Measurements from ENCODE around the gene RYR2.

The RYR2 gene

DNA sequence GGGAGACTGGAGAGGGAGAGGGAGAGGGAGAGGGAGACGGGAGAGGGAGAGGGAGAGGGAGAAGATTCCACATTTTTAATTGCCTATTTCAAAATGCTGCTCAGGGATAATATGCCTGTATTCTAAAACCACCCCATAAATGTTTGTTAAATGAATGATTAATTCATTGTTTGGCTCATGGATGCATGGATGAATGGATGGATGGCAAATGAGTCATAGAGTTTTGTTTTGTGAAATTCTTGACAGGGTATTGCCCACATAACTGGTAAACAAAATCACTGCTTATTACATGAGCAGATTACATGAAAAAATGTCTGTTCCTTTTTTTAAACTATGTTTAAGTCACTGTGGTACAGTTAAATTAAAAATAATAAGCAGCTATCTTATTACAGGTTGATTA is 628.3 kb downstream of the RYR2 start:
- DNase-seq (ENCODE audit: low read depth) = no peak

GRCh38 chr1:237671262-237671661 is 629.3 kb downstream of the RYR2 start:
- DNase-seq (ENCODE audit: low read depth) = no peak

GRCh38 chr1:237671935-237672334 is 630.0 kb downstream of the RYR2 start:
- no peak for DNase-seq (ENCODE audit: low read depth)

- DNase-seq (ENCODE audit: low read depth) = no peak
These were observed 630.8 kb downstream of the RYR2 start for GRCh38 chr1:237672748-237673147.

GRCh38 chr1:237673631-237674030 is 631.6 kb downstream of the RYR2 start:
- no peak for DNase-seq (ENCODE audit: low read depth)

DNA sequence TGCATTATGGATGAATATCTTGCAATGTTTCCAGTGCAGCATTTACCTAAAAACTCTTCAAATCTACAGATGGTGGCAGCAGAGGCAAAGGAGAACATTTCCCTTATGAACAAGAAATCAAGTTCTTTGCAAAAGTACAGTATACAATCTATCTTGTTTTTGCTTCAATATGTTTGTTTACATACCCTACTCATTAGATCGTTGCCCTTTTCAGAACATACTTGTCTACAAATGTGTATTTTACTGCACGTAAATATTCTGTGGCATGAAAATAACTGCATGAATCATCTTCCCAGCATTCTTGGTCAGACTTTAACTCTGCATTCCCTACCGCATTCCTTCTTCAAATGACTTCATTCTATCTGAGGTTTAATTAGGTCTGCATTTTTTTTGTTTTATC is 636.0 kb downstream of the RYR2 start:
- DNase-seq (ENCODE audit: low read depth) = no peak

DNA sequence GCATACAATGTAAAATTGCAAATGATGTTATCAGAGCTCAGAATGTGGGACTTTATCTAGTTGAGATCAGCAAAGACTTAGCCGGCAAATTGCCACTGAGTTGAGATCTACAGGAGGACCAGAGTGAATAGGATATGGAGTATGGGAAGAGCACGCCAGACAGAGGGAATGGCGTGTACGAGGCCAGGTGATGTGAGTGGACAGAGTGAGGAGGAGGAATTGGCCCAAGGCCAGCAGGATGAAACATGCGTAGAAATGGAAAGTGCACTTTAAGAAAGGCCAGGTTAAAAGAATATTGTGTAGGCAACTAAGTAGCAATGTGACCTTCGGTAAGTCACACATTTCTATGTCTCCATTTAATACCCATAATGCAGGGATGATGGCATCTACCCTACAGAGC is 637.7 kb downstream of the RYR2 start:
- DNase-seq (ENCODE audit: low read depth) = no peak

DNA sequence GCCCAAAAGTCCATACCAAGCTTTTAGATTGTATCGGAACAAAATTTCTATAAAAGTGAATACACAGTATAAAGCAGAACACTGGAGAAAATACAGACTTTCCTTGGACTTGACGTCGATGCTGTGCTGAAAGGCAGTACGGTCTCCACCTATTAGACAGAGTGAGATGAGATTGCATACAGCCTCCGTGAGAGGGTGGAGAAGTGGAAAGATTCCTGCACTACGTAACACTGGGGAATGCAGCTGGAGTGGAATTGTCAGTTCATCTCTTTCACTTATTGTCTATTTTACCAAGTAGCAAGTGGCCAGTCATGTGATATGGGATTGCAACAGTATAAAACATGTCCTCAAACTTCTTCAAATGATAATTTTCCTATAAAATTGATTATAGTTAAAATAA is 639.2 kb downstream of the RYR2 start:
- no peak for DNase-seq (ENCODE audit: low read depth)

GRCh38 chr1:237684236-237684635 is 642.3 kb downstream of the RYR2 start:
- no peak for DNase-seq (ENCODE audit: low read depth)

GRCh38 chr1:237685551-237685950 is 643.6 kb downstream of the RYR2 start:
- no peak for DNase-seq (ENCODE audit: low read depth)

- DNase-seq (ENCODE audit: low read depth) = no peak
These were observed 645.8 kb downstream of the RYR2 start for GRCh38 chr1:237687804-237688203.

DNA sequence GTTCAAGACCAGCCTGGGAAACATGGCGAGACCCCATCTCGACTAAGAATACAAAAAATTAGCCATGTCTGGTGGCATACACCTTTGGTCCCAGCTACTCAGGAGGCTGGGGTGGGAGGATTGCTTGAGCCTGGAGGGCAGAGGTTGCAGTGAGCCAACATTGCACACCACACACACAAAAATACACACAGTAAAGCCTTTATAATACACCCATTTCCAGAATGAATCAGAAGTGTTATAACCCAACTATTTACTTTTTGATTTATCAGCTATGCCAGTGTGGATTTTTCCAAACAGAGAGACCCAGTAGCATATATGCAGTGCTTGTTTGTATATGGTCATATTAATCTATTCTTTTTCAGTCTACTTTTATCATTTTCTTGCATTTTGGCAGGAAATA is 648.7 kb downstream of the RYR2 start:
- no peak for DNase-seq (ENCODE audit: low read depth)

DNA sequence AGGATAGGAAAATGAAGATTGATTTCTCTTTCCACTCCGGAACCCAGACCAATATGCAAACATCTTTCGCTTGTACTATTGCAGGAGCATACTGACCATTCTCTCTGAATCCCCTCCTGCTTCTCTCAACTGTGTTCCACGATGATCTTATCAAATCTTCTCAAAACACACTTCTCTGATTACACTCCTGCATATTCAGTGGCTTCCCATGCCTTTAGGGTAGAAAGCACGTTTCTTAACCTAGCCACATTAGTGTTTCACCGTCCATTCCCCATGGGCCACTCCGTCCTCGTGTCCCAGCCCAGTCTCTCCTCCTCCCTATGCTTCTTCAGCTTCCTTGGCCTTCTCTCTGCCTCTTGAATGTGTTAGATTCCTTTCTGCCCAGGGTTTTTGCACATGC is 650.3 kb downstream of the RYR2 start:
- no peak for DNase-seq (ENCODE audit: low read depth)

- no peak for DNase-seq (ENCODE audit: low read depth)
These were observed 653.9 kb downstream of the RYR2 start for GRCh38 chr1:237695878-237696277.

GRCh38 chr1:237700181-237700580 is 658.2 kb downstream of the RYR2 start:
- no peak for DNase-seq (ENCODE audit: low read depth)

DNA sequence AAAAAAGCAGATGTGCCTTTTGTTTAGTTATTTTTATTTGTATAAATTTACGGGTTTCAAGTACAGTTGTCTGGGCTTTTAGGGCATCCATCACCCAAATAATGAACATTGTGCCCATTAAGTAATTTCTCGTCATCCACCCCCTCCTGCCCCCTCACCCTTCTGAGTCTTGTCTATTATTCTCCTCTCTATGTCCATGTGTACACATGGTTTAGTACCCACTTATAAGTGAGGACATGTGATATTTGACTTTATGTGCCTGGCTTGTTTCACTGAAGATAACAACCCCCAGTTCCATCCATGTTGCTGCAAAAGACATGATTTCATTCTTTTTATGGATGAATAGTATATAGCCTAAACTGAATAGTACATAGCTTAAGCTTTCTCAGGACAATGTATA is 659.5 kb downstream of the RYR2 start:
- DNase-seq (ENCODE audit: low read depth) = no peak

DNA sequence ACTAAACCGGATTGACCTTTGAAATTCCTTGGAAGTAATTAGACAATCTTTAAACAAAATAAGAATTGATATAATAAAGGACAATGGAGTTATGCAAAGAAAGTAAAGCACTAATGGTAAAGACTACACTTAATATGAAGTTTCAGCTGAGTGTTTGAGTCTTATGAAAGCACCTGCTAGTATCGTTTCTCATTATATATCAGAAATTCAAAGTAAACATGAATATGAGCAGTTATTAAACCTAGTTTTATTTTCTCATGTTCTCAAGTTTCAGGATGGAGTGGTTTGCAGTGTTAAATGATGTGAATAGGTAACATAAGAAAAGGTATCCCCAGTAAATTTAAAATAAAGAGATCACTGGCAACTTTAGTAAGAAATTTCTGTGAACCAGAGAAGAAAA is 660.2 kb downstream of the RYR2 start:
- DNase-seq (ENCODE audit: low read depth) = no peak

DNA sequence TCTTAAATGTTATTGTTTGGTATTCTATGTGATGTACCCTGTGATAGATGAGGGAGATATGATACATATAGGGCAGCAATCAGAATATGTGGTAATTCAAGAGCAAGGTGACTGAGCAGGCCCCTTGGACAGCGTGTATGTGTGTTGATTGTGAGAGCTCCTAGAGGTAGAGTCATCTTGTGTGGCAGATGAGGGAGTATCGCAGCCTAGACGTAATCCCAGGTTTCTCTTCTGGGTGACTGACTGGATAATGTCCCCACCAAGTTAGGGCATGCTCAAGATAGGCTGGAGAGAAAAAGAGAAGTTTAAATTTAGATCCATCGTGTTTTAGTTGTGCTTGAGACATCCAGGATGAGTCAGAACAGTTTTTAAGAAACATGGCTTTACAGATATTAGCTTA is 663.5 kb downstream of the RYR2 start:
- DNase-seq (ENCODE audit: low read depth) = no peak

- DNase-seq (ENCODE audit: low read depth) = no peak
These were observed 667.4 kb downstream of the RYR2 start for GRCh38 chr1:237709355-237709754.

DNA sequence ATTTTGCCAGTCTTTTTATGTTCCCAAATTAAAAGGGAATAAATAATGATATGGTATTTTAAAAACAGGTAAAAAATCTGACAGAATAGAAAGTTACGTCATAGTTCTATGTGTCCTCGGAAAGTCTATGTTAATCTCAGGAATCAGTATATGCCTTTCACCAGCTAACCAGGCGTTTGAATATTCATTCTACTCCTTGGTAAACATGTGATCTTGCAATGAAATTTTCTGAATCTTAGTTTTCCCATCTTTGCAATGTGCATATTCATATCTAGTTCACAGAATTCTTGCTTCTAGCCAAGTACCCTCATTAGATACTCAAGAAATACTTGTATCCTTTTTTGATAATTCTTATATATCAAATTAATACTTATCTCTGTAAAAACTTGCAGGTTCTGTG is 669.3 kb downstream of the RYR2 start:
- no peak for DNase-seq (ENCODE audit: low read depth)

DNA sequence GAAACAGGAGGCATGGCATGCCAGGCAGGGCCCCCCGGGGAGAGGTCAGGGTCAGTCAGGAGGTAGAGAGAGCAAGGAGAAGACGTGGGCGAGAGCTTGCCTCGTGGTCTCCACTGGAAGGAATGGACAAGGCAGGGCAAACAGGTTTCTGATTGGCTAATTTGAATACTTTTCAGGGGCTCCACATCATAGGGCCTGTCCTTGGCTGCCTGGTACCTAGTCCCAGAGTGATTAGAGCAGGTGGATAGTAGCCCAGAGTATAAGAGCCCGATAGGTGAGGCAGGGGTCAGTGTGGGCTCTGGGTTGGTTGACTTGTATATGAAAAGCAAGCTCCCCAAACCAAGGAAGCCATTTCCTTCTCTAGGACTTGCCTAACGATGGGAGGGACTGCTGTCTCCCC is 670.1 kb downstream of the RYR2 start:
- no peak for DNase-seq (ENCODE audit: low read depth)

GRCh38 chr1:237712586-237713157 is 670.7 kb downstream of the RYR2 start:
- no peak for DNase-seq (ENCODE audit: low read depth)

DNA sequence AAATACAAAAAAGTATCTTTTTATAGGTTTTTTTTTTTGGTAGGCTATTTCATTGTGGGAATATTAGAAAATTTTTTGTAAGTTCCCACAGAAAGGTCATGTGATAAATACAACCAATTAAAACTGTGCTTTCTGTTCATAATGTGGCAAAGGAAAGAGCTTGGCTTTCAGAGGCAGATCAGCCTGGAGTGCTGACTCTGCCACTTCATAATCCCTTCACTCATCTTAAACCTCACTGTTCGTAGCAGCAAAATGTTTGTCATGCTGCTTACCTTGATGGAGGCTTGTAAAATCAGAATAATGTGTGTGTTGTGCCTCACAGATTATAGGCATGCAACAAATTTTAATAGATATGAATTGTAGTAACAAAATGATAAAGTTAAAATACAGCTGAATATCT is 671.9 kb downstream of the RYR2 start:
- DNase-seq (ENCODE audit: low read depth) = no peak

DNA sequence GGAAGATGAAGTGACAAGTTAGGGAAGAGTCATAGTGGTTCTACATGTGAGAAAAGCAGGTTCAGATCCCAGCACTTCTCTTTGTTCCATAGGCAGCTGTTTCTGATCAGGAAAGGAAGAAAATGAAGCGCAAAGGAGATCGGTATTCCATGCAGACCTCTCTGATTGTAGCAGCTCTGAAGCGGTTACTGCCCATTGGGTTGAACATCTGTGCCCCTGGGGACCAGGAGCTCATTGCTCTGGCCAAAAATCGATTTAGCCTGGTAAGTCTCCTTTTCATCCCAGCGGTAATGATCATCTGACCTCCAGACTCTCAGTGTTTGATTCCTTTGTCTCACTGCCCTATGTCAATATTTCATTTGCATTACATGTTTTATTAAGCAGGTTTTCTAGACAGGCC is 675.1 kb downstream of the RYR2 start:
- DNase-seq (ENCODE audit: low read depth) = no peak

- no peak for DNase-seq (ENCODE audit: low read depth)
These were observed 688.9 kb downstream of the RYR2 start for GRCh38 chr1:237730826-237731350.
